ENCODE measurements around the gene EVC2. TPM values are rescaled to one million over a fixed set of nuclear protein-coding genes. Genes with fewer than 3 reads are reported as not detected.

The EVC2 gene
- total and polyA plus RNA-seq, 2 of the 13 experiments (the other 11 are each of a cell fraction or from before 2014, with no cell fraction given): not detected

DNA sequence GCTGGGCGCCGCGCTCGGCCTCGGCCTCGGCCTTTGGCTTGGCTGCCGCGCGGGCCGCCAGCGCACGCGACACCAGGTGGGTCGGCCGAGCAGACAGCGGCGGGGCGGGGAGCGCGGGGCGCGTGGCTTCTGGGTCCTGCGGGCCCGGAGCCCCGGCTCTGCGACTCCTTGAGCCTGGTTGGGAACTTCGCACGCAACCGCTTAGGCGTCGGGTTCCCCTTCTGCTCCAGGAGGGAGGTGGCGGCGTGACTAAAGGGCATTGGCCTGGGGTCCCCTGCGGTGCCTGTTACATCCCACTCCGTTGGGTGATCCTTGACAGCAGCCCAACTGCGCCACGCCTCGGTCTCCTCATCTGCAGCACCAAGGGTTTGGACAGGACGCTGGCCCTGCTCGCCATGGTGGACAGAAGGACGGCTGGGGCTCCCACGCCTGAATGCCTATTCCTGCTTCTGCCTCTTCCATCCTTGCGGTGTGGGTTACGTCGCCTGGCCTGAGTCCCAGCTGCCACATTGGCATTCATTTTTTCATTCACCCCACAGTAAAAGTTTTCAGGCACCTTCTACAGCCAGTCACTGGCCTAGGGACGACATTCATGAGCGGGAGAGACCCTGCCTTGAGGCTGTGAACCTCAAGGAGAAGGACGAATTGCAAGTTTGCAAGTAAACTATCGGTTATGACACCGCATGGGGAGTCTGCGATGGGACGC lies 3.3 kb upstream of the EVC2 start (continued):
- no peak for TF ChIP-seq PHF21A (CRISPR knock-in tag; IDR thresholded peaks at IDR 0.05)
- TF ChIP-seq RARG (CRISPR knock-in tag; IDR thresholded peaks at IDR 0.05; ENCODE audit: low read depth): no peak
- TF ChIP-seq CHD2 (IDR thresholded peaks at IDR 0.05; ENCODE audit: low read depth, low read length): no peak
- TF ChIP-seq NFRKB (IDR thresholded peaks at IDR 0.05): no peak
- TF ChIP-seq, protein P1, sequence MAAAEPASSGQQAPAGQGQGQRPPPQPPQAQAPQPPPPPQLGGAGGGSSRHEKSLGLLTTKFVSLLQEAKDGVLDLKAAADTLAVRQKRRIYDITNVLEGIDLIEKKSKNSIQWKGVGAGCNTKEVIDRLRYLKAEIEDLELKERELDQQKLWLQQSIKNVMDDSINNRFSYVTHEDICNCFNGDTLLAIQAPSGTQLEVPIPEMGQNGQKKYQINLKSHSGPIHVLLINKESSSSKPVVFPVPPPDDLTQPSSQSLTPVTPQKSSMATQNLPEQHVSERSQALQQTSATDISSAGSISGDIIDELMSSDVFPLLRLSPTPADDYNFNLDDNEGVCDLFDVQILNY (CRISPR knock-in tag; conservative IDR thresholded peaks at IDR 0.05): no peak
- no peak for TF ChIP-seq KDM1A (CRISPR knock-in tag; IDR thresholded peaks at IDR 0.05)
- no peak for TF ChIP-seq ZNF549 (CRISPR knock-in tag; IDR thresholded peaks at IDR 0.05)
- TF ChIP-seq YEATS2 (CRISPR knock-in tag; IDR thresholded peaks at IDR 0.05; ENCODE audit: borderline replicate concordance): no peak
- TF ChIP-seq, protein P2, sequence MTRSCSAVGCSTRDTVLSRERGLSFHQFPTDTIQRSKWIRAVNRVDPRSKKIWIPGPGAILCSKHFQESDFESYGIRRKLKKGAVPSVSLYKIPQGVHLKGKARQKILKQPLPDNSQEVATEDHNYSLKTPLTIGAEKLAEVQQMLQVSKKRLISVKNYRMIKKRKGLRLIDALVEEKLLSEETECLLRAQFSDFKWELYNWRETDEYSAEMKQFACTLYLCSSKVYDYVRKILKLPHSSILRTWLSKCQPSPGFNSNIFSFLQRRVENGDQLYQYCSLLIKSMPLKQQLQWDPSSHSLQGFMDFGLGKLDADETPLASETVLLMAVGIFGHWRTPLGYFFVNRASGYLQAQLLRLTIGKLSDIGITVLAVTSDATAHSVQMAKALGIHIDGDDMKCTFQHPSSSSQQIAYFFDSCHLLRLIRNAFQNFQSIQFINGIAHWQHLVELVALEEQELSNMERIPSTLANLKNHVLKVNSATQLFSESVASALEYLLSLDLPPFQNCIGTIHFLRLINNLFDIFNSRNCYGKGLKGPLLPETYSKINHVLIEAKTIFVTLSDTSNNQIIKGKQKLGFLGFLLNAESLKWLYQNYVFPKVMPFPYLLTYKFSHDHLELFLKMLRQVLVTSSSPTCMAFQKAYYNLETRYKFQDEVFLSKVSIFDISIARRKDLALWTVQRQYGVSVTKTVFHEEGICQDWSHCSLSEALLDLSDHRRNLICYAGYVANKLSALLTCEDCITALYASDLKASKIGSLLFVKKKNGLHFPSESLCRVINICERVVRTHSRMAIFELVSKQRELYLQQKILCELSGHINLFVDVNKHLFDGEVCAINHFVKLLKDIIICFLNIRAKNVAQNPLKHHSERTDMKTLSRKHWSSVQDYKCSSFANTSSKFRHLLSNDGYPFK (CRISPR knock-in tag; IDR thresholded peaks at IDR 0.05; ENCODE audit: borderline replicate concordance): no peak
- peak; percentile 11; the same call in 1 of the 2 replicates for TF ChIP-seq HDAC1 (CRISPR knock-in tag; IDR thresholded peaks at IDR 0.05)
- 0 out of 2 replicates have a peak, but pooled peaks have one; percentile 36 for TF ChIP-seq SRY (CRISPR knock-in tag; IDR thresholded peaks at IDR 0.05)
- TF ChIP-seq GATAD1 (CRISPR knock-in tag; IDR thresholded peaks at IDR 0.05): no peak
- TF ChIP-seq MZF1 (CRISPR knock-in tag; IDR thresholded peaks at IDR 0.05; ENCODE audit: borderline replicate concordance): no peak
- TF ChIP-seq, protein P3, sequence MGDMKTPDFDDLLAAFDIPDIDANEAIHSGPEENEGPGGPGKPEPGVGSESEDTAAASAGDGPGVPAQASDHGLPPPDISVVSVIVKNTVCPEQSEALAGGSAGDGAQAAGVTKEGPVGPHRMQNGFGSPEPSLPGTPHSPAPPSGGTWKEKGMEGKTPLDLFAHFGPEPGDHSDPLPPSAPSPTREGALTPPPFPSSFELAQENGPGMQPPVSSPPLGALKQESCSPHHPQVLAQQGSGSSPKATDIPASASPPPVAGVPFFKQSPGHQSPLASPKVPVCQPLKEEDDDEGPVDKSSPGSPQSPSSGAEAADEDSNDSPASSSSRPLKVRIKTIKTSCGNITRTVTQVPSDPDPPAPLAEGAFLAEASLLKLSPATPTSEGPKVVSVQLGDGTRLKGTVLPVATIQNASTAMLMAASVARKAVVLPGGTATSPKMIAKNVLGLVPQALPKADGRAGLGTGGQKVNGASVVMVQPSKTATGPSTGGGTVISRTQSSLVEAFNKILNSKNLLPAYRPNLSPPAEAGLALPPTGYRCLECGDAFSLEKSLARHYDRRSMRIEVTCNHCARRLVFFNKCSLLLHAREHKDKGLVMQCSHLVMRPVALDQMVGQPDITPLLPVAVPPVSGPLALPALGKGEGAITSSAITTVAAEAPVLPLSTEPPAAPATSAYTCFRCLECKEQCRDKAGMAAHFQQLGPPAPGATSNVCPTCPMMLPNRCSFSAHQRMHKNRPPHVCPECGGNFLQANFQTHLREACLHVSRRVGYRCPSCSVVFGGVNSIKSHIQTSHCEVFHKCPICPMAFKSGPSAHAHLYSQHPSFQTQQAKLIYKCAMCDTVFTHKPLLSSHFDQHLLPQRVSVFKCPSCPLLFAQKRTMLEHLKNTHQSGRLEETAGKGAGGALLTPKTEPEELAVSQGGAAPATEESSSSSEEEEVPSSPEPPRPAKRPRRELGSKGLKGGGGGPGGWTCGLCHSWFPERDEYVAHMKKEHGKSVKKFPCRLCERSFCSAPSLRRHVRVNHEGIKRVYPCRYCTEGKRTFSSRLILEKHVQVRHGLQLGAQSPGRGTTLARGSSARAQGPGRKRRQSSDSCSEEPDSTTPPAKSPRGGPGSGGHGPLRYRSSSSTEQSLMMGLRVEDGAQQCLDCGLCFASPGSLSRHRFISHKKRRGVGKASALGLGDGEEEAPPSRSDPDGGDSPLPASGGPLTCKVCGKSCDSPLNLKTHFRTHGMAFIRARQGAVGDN (CRISPR knock-in tag; IDR thresholded peaks at IDR 0.05): peak; percentile 78
- peak; percentile 57 for TF ChIP-seq RBFOX2 (IDR thresholded peaks at IDR 0.05; ENCODE audit: low read depth, low read length)
- peak; percentile 73 for TF ChIP-seq ZNF629 (CRISPR knock-in tag; conservative IDR thresholded peaks at IDR 0.05)
- no peak for TF ChIP-seq SYNCRIP (IDR thresholded peaks at IDR 0.05; ENCODE audit: insufficient read depth, low read depth, low read length)
- no peak for TF ChIP-seq ZNF260 (CRISPR knock-in tag; IDR thresholded peaks at IDR 0.05; ENCODE audit: borderline replicate concordance, low read depth)
- TF ChIP-seq BRCA1 (CRISPR knock-in tag; IDR thresholded peaks at IDR 0.05): no peak
- TF ChIP-seq GTF3A (CRISPR knock-in tag; conservative IDR thresholded peaks at IDR 0.05): 0 out of 2 replicates have a peak, but pooled peaks have one; percentile 61
